ENCODE measurements around the gene RNF40. TPM values are rescaled to one million over a fixed set of nuclear protein-coding genes. Genes with fewer than 3 reads are reported as not detected.
"Not testable (repeated sequence)": the region's sequence is repeated elsewhere in the genome, so short reads cannot be mapped to it uniquely, and the experiment has no call there.

RNF40 gene
- total RNA-seq, 1 donor from 2014 or later = 182 TPM

GRCh38 chr16:30808146-30808545, 46.0 kb downstream of the RNF40 start:
- no peak overlapping the region for H3K4me3 Mint-ChIP-seq (ENCODE audit: unreplicated experiment)

GRCh38 chr16:30808890-30809426, 46.8 kb downstream of the RNF40 start:
- H3K27ac Mint-ChIP-seq (ENCODE audit: unreplicated experiment); DNase-seq; H3K27me3 Mint-ChIP-seq (ENCODE audit: unreplicated experiment); H3K36me3 Mint-ChIP-seq (ENCODE audit: unreplicated experiment); H3K4me3 Mint-ChIP-seq (ENCODE audit: unreplicated experiment): not testable (repeated sequence)
- peaks cover 17% of the 10 kb centered on the region for H3K4me1 Mint-ChIP-seq (ENCODE audit: low read depth, unreplicated experiment)
- peaks cover 12% of the 10 kb centered on the region for H3K9me3 Mint-ChIP-seq (ENCODE audit: unreplicated experiment)

More at GRCh38 chr16:30808146-30808545, 46.0 kb downstream of the RNF40 start:
- Mint-ChIP-seq H3K4me1 (ENCODE audit: low read depth, unreplicated experiment) (peaks cover 15% of the 10 kb centered on the region), H3K36me3 (ENCODE audit: unreplicated experiment) (no peaks in the 10 kb centered on the region), H3K9me3 (ENCODE audit: unreplicated experiment) (peaks cover 14% of the 10 kb centered on the region), H3K27me3 (ENCODE audit: unreplicated experiment) (peaks cover 8% of the 10 kb centered on the region), H3K27ac (ENCODE audit: unreplicated experiment) (no peak overlapping the region)
- no peak for TF ChIP-seq CTCF (IDR thresholded peaks at IDR 0.05; ENCODE audit: partially characterized antibody, unreplicated experiment)
- DNase-seq = no peak

- not testable (repeated sequence) for H3K27ac Mint-ChIP-seq (ENCODE audit: unreplicated experiment); DNase-seq; H3K4me3 Mint-ChIP-seq (ENCODE audit: unreplicated experiment); H3K27me3 Mint-ChIP-seq (ENCODE audit: unreplicated experiment); H3K36me3 Mint-ChIP-seq (ENCODE audit: unreplicated experiment)
- peaks cover 17% of the 10 kb centered on the region for H3K4me1 Mint-ChIP-seq (ENCODE audit: low read depth, unreplicated experiment)
- H3K9me3 Mint-ChIP-seq (ENCODE audit: unreplicated experiment) = peaks cover 12% of the 10 kb centered on the region
Observed at GRCh38 chr16:30809675-30810074, 47.6 kb downstream of the RNF40 start.

- TF ChIP-seq CTCF (IDR thresholded peaks at IDR 0.05; ENCODE audit: partially characterized antibody, unreplicated experiment) = no peak
- Mint-ChIP-seq H3K27ac (ENCODE audit: unreplicated experiment) (peak overlapping the region; percentile 48), H3K4me1 (ENCODE audit: low read depth, unreplicated experiment) (peaks cover 10% of the 10 kb centered on the region), H3K4me3 (ENCODE audit: unreplicated experiment) (peak overlapping the region; percentile 72), H3K9me3 (ENCODE audit: unreplicated experiment) (peaks cover 4% of the 10 kb centered on the region), H3K27me3 (ENCODE audit: unreplicated experiment) (peaks cover 5% of the 10 kb centered on the region), H3K36me3 (ENCODE audit: unreplicated experiment) (no peaks in the 10 kb centered on the region)
- no peak for DNase-seq
Observed at GRCh38 chr16:30813821-30814189, 51.7 kb downstream of the RNF40 start.

- Mint-ChIP-seq H3K27ac (ENCODE audit: unreplicated experiment) (no peak overlapping the region), H3K4me3 (ENCODE audit: unreplicated experiment) (no peak overlapping the region)
Observed at GRCh38 chr16:30816769-30817168, 54.6 kb downstream of the RNF40 start.

More at GRCh38 chr16:30816769-30817168, 54.6 kb downstream of the RNF40 start:
- Mint-ChIP-seq H3K4me1 (ENCODE audit: low read depth, unreplicated experiment) (peaks cover 7% of the 10 kb centered on the region), H3K27me3 (ENCODE audit: unreplicated experiment) (no peaks in the 10 kb centered on the region), H3K36me3 (ENCODE audit: unreplicated experiment) (no peaks in the 10 kb centered on the region), H3K9me3 (ENCODE audit: unreplicated experiment) (peaks cover 2% of the 10 kb centered on the region)
- no peak for TF ChIP-seq CTCF (IDR thresholded peaks at IDR 0.05; ENCODE audit: partially characterized antibody, unreplicated experiment)
- no peak for DNase-seq
